ENCODE measurements around the gene AHCYL2. TPM values are rescaled to one million over a fixed set of nuclear protein-coding genes. Genes with fewer than 3 reads are reported as not detected.
"Not testable (repeated sequence)": the region's sequence is repeated elsewhere in the genome, so short reads cannot be mapped to it uniquely, and the experiment has no call there.

AHCYL2 gene
- total RNA-seq, 1 donor from 2014 or later = 6.0 TPM

DNA sequence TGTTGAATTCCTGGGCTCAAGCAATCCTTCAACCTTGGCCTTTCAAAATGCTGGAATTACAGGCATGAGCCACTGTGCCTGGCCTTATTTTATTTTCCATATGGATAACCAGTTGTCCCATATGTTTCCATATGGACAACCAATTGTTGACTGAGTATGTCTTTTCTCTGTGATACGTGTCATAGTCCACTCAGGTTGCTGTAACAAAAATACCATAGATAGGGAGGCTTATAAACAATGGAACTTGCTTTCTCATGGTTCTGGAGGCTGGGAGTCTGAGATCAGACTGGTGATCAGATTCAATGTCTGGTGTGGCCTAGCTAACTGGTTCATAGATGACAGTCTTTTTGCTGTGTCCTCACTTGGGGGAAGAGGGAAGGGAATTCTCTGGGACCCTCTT is 19.4 kb downstream of the AHCYL2 start:
- DNase-seq = no peak
- peaks cover 2% of the 10 kb centered on the region for H3K9me3 ChIP-seq (replicated peaks)
- H3K4me3 ChIP-seq = no peak overlapping the region
- H3K4me1 ChIP-seq = no peaks in the 10 kb centered on the region
- intact Hi-C loops (cut with micrococcal nuclease) = no loop called here
- no peaks in the 10 kb centered on the region for H3K27me3 ChIP-seq (ENCODE audit: low read depth)
- no peaks in the 10 kb centered on the region for H3K36me3 ChIP-seq
- no peak overlapping the region for H3K27ac ChIP-seq (replicated peaks)
- no peak for TF ChIP-seq CTCF (IDR thresholded peaks at IDR 0.05; ENCODE audit: borderline replicate concordance)

DNA sequence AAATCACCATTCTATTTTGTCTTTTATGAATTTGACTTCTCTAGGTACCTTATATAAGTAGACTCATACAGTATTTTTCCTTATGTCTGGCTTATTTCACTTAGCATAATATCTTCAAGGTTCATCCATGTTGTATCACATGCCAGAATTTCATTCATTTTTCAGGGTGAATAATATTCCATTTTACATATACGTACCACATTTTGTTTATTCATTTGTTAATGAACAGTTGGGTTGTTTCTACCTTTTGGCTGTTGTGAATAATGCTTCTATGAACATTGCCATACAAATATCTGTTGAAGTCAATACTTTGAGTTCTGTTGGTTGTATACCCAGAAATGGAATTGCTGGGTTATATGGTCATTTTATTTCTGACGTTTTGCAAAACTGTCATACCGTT is 20.7 kb downstream of the AHCYL2 start:
- Histone ChIP-seq H3K27me3 (ENCODE audit: low read depth) (no peaks in the 10 kb centered on the region), H3K4me1 (no peaks in the 10 kb centered on the region), H3K27ac (replicated peaks) (no peak overlapping the region), H3K4me3 (no peak overlapping the region), H3K9me3 (replicated peaks) (peaks cover 2% of the 10 kb centered on the region), H3K36me3 (no peaks in the 10 kb centered on the region)
- DNase-seq = no peak
- intact Hi-C loops (cut with micrococcal nuclease) = no loop called here
- TF ChIP-seq CTCF (IDR thresholded peaks at IDR 0.05; ENCODE audit: borderline replicate concordance) = no peak

GRCh38 chr7:129247087-129247486 is 22.3 kb downstream of the AHCYL2 start:
- intact Hi-C loops (cut with micrococcal nuclease) = no loop called here
- H3K27me3 ChIP-seq (ENCODE audit: low read depth) = no peaks in the 10 kb centered on the region
- H3K36me3 ChIP-seq = no peaks in the 10 kb centered on the region
- no peak for DNase-seq
- no peak overlapping the region for H3K4me3 ChIP-seq
- no peaks in the 10 kb centered on the region for H3K4me1 ChIP-seq
- peaks cover 2% of the 10 kb centered on the region for H3K9me3 ChIP-seq (replicated peaks)
- no peak for TF ChIP-seq CTCF (IDR thresholded peaks at IDR 0.05; ENCODE audit: borderline replicate concordance)
- no peak overlapping the region for H3K27ac ChIP-seq (replicated peaks)

- no peaks in the 10 kb centered on the region for H3K27me3 ChIP-seq (ENCODE audit: low read depth)
- H3K27ac ChIP-seq (replicated peaks) = no peak overlapping the region
- TF ChIP-seq CTCF (IDR thresholded peaks at IDR 0.05; ENCODE audit: borderline replicate concordance) = no peak
- no peak for DNase-seq
- no peak overlapping the region for H3K4me3 ChIP-seq
- intact Hi-C loops (cut with micrococcal nuclease) = no loop called here
- no peaks in the 10 kb centered on the region for H3K4me1 ChIP-seq
- H3K36me3 ChIP-seq = no peaks in the 10 kb centered on the region
- no peaks in the 10 kb centered on the region for H3K9me3 ChIP-seq (replicated peaks)
These were observed 27.3 kb downstream of the AHCYL2 start for GRCh38 chr7:129252128-129252527.

DNA sequence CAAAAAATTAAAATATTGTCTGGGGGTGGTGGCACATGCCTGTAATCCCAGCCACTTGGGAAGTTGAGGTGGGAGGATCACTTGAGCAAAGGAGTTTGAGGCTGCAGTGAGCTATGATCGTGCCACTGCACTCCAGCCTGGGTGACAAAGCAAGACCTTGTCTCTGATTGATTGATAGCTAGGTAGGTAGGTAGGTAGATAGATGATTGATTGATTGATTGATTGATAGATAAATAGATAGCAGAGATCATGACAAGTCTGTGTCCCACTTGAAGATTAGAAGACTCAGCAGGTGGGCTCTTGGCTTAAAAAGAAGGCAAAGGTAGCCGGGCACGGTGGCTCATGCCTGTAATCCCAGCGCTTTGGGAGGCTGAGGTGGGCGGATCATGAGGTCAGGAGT is 27.8 kb downstream of the AHCYL2 start:
- DNase-seq; H3K36me3 ChIP-seq; H3K4me1 ChIP-seq; intact Hi-C loops (cut with micrococcal nuclease); H3K27ac ChIP-seq (replicated peaks); H3K4me3 ChIP-seq; H3K27me3 ChIP-seq (ENCODE audit: low read depth); H3K9me3 ChIP-seq (replicated peaks): not testable (repeated sequence)

- intact Hi-C loops (cut with micrococcal nuclease) = no loop called here
- H3K4me3 ChIP-seq = no peak overlapping the region
- H3K27ac ChIP-seq (replicated peaks) = no peak overlapping the region
- no peak for TF ChIP-seq CTCF (IDR thresholded peaks at IDR 0.05; ENCODE audit: borderline replicate concordance)
- H3K36me3 ChIP-seq = no peaks in the 10 kb centered on the region
- no peaks in the 10 kb centered on the region for H3K27me3 ChIP-seq (ENCODE audit: low read depth)
- H3K9me3 ChIP-seq (replicated peaks) = no peaks in the 10 kb centered on the region
- H3K4me1 ChIP-seq = no peaks in the 10 kb centered on the region
- DNase-seq = no peak
These were observed 31.0 kb downstream of the AHCYL2 start for GRCh38 chr7:129255800-129256199.
